SK-N-SH (cell line): ENCODE measurements around the gene MARCHF5. TPM values are rescaled to one million over a fixed set of nuclear protein-coding genes. Genes with fewer than 3 reads are reported as not detected.

Source experiments
- CTCF ChIA-PET: fragments of 300-600, 350-600 bp; formaldehyde crosslinking; extraction: SDS; loops from one replicate; lab custom pipeline; 2021; lab: Yijun Ruan, JAX
- POLR2A ChIA-PET: fragments of 350-600 bp; sonication (Branson Sonifier 250); formaldehyde crosslinking; extraction: SDS; loops from one replicate; lab custom pipeline; 2020; ENCODE audit warnings: antibody characterized with exemption, inconsistent platforms; lab: Yijun Ruan, JAX
- DNase-seq: peaks from one replicate; pipeline ENCODE4 v3.0.0; 2012
- H2AFZ ChIP-seq: fragments of 200-600 bp; sonication (generic); 2 replicates; pipeline ENCODE4 v1.8.1; 2016; ENCODE audit warnings: antibody characterized with exemption, mild to moderate bottlenecking, low read depth
- H3F3A ChIP-seq: fragments of 200-600 bp; sonication (generic); replicated peaks from 2 replicates; pipeline ENCODE3; 2016; ENCODE audit warnings: antibody characterized with exemption, mild to moderate bottlenecking; ENCODE audit not compliant: insufficient read depth
- H3K27ac ChIP-seq, 2 experiments: fragments of 200-500 bp in 1 of 2; fragments of 200-600 bp in 1 of 2; sonication (Bioruptor generic) in 1 of 2; sonication (generic), shearing (Covaris generic) in 1 of 2; 2 replicates each; pipeline versions ENCODE4 v1.5.1 to v1.6.1; 2014 to 2016; ENCODE audit warnings: low read depth in 2 of 2, inconsistent platforms in 1 of 2, low read length in 1 of 2, mild to moderate bottlenecking in 1 of 2, mixed read lengths in 1 of 2
- H3K27me3 ChIP-seq: fragments of 200-600 bp; sonication (generic), shearing (Covaris generic); 2 replicates; pipeline ENCODE4 v1.6.1; 2016; ENCODE audit warnings: mixed run types; ENCODE audit not compliant: insufficient read depth
- H3K36me3 ChIP-seq, 2 experiments: fragments of 200-500 bp in 1 of 2; fragments of 200-600 bp in 1 of 2; sonication (Bioruptor generic) in 1 of 2; sonication (generic) in 1 of 2; replicated peaks in 1 of 2; 2 replicates each; pipeline versions ENCODE3 to v1.5.1; 2014 to 2016; ENCODE audit warnings: low read length in 1 of 2, mild to moderate bottlenecking in 1 of 2; ENCODE audit not compliant: insufficient read depth in 2 of 2, control insufficient read depth in 1 of 2
- H3K4me1 ChIP-seq, 2 experiments: fragments of 200-500 bp in 1 of 2; fragments of 200-600 bp in 1 of 2; sonication (Bioruptor generic) in 1 of 2; sonication (generic), shearing (Covaris generic) in 1 of 2; 2 replicates each; pipeline versions ENCODE4 v1.5.1 to v1.6.1; 2014 to 2016; ENCODE audit warnings: low read depth in 1 of 2, low read length in 1 of 2, mixed run types in 1 of 2; ENCODE audit not compliant: insufficient read depth in 2 of 2, control insufficient read depth in 1 of 2
- H3K4me2 ChIP-seq: fragments of 200-600 bp; sonication (generic), shearing (Covaris generic); 2 replicates; pipeline ENCODE4 v1.6.1; 2017; ENCODE audit warnings: mixed run types
- H3K4me3 ChIP-seq, 2 experiments: fragments of 200-500 bp in 1 of 2; fragments of 200-600 bp in 1 of 2; sonication (Bioruptor generic) in 1 of 2; sonication (generic), shearing (Covaris generic) in 1 of 2; 2 replicates each; pipeline versions ENCODE4 v1.5.1 to v1.8.1; 2014 to 2016; ENCODE audit warnings: low read depth in 2 of 2, inconsistent platforms in 1 of 2, low read length in 1 of 2, mild to moderate bottlenecking in 1 of 2, mixed read lengths in 1 of 2, moderate library complexity in 1 of 2
- H3K79me2 ChIP-seq: fragments of 200-600 bp; sonication (generic); 2 replicates; pipeline ENCODE4 v1.8.1; 2017; ENCODE audit warnings: mild to moderate bottlenecking; ENCODE audit not compliant: insufficient read depth
- H3K9ac ChIP-seq: fragments of 200-600 bp; sonication (generic); 2 replicates; pipeline ENCODE4 v1.6.1; 2017; ENCODE audit warnings: mixed run types
- H3K9me2 ChIP-seq: fragments of 200-600 bp; sonication (generic); 2 replicates; pipeline ENCODE4 v1.6.1; 2017; ENCODE audit warnings: mixed run types
- H3K9me3 ChIP-seq: fragments of 200-600 bp; sonication (generic); 2 replicates; pipeline ENCODE4 v1.6.1; 2017; ENCODE audit warnings: mixed run types, mild to moderate bottlenecking, moderate library complexity
- H4K20me1 ChIP-seq: fragments of 200-600 bp; sonication (generic); 2 replicates; pipeline ENCODE4 v1.6.1; 2017; ENCODE audit warnings: mild to moderate bottlenecking, mixed run types; ENCODE audit not compliant: insufficient read depth
- EP300 ChIP-seq, 2 experiments: IDR thresholded peaks; 2 replicates each; pipeline versions ENCODE4 v1.4.0 to v1.6.1; 2012; ENCODE audit warnings: borderline replicate concordance in 1 of 2, low read depth in 1 of 2, low read length in 1 of 2
- EZH2phosphoT487 ChIP-seq: fragments of 200-600 bp; sonication (generic); IDR thresholded peaks from 2 replicates; pipeline ENCODE4 v1.6.1; 2017; ENCODE audit warnings: low read depth, mixed run types, mild to moderate bottlenecking, antibody characterized with exemption, moderate library complexity, borderline replicate concordance
- GATA2 ChIP-seq: sonication (generic); formaldehyde crosslinking; IDR thresholded peaks from 2 replicates; pipeline ENCODE4 v1.5.0; 2020; ENCODE audit warnings: mild to moderate bottlenecking, missing genetic modification reagents
- NFIC ChIP-seq: IDR thresholded peaks from 2 replicates; pipeline ENCODE4 v1.4.0; 2012; ENCODE audit warnings: borderline replicate concordance
- RCOR1 ChIP-seq: fragments of 150-350 bp; IDR thresholded peaks from 2 replicates; pipeline ENCODE4 v1.6.1; 2017; ENCODE audit warnings: antibody characterized with exemption, low read length
- TCF12 ChIP-seq: IDR thresholded peaks from 2 replicates; pipeline ENCODE4 v1.4.0; 2012
- USF2 ChIP-seq: fragments of 150-350 bp; IDR thresholded peaks from 2 replicates; pipeline ENCODE4 v1.6.1; 2017; ENCODE audit warnings: antibody characterized with exemption, low read length, low read depth, borderline replicate concordance
- YY1 ChIP-seq: IDR thresholded peaks from 2 replicates; pipeline ENCODE4 v1.4.0; 2012; ENCODE audit warnings: low read depth, mild to moderate bottlenecking
- WGBS: methylation state at CpG from one replicate; pipeline ENCODE4 v1.1.6; 2017; ENCODE audit warnings: low lambda C conversion rate; 5-methylcytosine and 5-hydroxymethylcytosine counted together
- polyA plus RNA-seq, 3 experiments: library from polyadenylated mRNA; depleted of rRNA; stranded (reverse); fragments of >200 nt; gene quantifications; 2 replicates each; pipeline ENCODE4 v1.2.3, GENCODE V29; 2012
- TF ChIP-seq, protein P1 (sequence below): fragments of 200-600 bp; sonication (generic); IDR thresholded peaks from 2 replicates; pipeline ENCODE4 v1.6.1; 2017; ENCODE audit warnings: antibody characterized with exemption, mild to moderate bottlenecking, moderate library complexity

MARCHF5 gene
- polyA plus RNA-seq, 1 of the 3 experiments (the other 2 are of a cell fraction) = 24.2 TPM

- TF ChIP-seq, protein P1, sequence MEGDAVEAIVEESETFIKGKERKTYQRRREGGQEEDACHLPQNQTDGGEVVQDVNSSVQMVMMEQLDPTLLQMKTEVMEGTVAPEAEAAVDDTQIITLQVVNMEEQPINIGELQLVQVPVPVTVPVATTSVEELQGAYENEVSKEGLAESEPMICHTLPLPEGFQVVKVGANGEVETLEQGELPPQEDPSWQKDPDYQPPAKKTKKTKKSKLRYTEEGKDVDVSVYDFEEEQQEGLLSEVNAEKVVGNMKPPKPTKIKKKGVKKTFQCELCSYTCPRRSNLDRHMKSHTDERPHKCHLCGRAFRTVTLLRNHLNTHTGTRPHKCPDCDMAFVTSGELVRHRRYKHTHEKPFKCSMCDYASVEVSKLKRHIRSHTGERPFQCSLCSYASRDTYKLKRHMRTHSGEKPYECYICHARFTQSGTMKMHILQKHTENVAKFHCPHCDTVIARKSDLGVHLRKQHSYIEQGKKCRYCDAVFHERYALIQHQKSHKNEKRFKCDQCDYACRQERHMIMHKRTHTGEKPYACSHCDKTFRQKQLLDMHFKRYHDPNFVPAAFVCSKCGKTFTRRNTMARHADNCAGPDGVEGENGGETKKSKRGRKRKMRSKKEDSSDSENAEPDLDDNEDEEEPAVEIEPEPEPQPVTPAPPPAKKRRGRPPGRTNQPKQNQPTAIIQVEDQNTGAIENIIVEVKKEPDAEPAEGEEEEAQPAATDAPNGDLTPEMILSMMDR = no peak
- TF ChIP-seq EZH2phosphoT487 (no peak), YY1 (no peak), USF2 (no peak)
These were observed 87.0 kb downstream of the MARCHF5 start (continued) for GRCh38 chr10:92377962-92378361.

- no peak overlapping the region for H3K9ac ChIP-seq
- H3K79me2 ChIP-seq = no peaks in the 10 kb centered on the region
- H3K27me3 ChIP-seq = no peaks in the 10 kb centered on the region
- no peaks in the 10 kb centered on the region for H3K36me3 ChIP-seq
- H3K9me3 ChIP-seq = no peaks in the 10 kb centered on the region
- POLR2A ChIA-PET = no interaction called here
- no peak overlapping the region for H3K4me2 ChIP-seq
- no peaks in the 10 kb centered on the region; a peak in 1 of 4 replicates for H3K4me1 ChIP-seq
- H3F3A ChIP-seq = no peaks in the 10 kb centered on the region
- DNase-seq = peak; percentile 41
- no peak overlapping the region for H3K27ac ChIP-seq
- TF ChIP-seq RCOR1 = no peak
- peak; percentile 39; the same call in 1 of the 2 replicates for TF ChIP-seq GATA2 (CRISPR knock-in tag)
- TF ChIP-seq NFIC = no peak
- TF ChIP-seq, all 33 proteins: peak for 1
- H3K4me3 ChIP-seq = no peak overlapping the region
- WGBS = 40% methylated on average over 7 of the region's 7 CpGs
- no peaks in the 10 kb centered on the region for H4K20me1 ChIP-seq
- CTCF ChIA-PET = interaction anchor here (1.1 kb wide), 1 partner anchor 56 kb away, joined by 3 read pairs; no protein-coding TSS in a partner anchor
- no peaks in the 10 kb centered on the region for H3K9me2 ChIP-seq
- H2AFZ ChIP-seq = no peak overlapping the region
These were observed 90.6 kb downstream of the MARCHF5 start for GRCh38 chr10:92381543-92381954.

- no peaks in the 10 kb centered on the region for H4K20me1 ChIP-seq
- no peaks in the 10 kb centered on the region for H3K9me3 ChIP-seq
- DNase-seq = no peak
- H3K4me1 ChIP-seq = no peaks in the 10 kb centered on the region; a peak in 1 of 4 replicates
- no peak overlapping the region for H3K27ac ChIP-seq
- no peaks in the 10 kb centered on the region for H3K9me2 ChIP-seq
- TF ChIP-seq EP300 (IDR thresholded peaks at IDR 0.05; ENCODE audit: borderline replicate concordance in 1 of 2, low read depth in 1 of 2, low read length in 1 of 2) (no peak), TCF12 (no peak)
- TF ChIP-seq, all 33 proteins: peak for 0
- ChIA-PET POLR2A (no interaction called here), CTCF (no interaction called here)
- Histone ChIP-seq H3K4me2 (no peak overlapping the region), H3K4me3 (no peak overlapping the region), H2AFZ (no peak overlapping the region), H3K36me3 (no peaks in the 10 kb centered on the region), H3K79me2 (no peaks in the 10 kb centered on the region), H3F3A (no peaks in the 10 kb centered on the region), H3K27me3 (no peaks in the 10 kb centered on the region), H3K9ac (no peak overlapping the region)
- WGBS = 88% methylated on average over 4 of the region's 4 CpGs
These were observed 91.7 kb downstream of the MARCHF5 start for GRCh38 chr10:92382631-92383030.
